Neutrophil (primary cell): ENCODE data around the gene PTPRCAP.
A peak's percentile ranks its signal among the peaks of the same experiment; 100 is the strongest.
"Not testable (repeated sequence)": the region's sequence is repeated elsewhere in the genome, so short reads cannot be mapped to it uniquely, and the experiment has no call there.

Experiments
- H3K27ac ChIP-seq: fragments of 200-600 bp; sonication (generic); 2 replicates; pipeline ENCODE4 v1.5.1; 2016; ENCODE audit warnings: mild to moderate bottlenecking, moderate library complexity
- H3K27me3 ChIP-seq: fragments of 200-600 bp; sonication (generic); 2 replicates; pipeline ENCODE4 v1.6.0; 2016; ENCODE audit warnings: mild to moderate bottlenecking
- H3K36me3 ChIP-seq: fragments of 200-600 bp; sonication (generic); 2 replicates; pipeline ENCODE4 v1.5.1; 2017
- H3K4me1 ChIP-seq, 2 experiments: fragments of 200-600 bp in 1 of 2; sonication (generic) in 1 of 2; 1 replicate in 1 of 2; 2 replicates in 1 of 2; pipeline versions ENCODE4 v1.5.1 to v1.6.1; 2013 to 2016; ENCODE audit warnings: low read depth in 1 of 2, low read length in 1 of 2, mild to moderate bottlenecking in 1 of 2, moderate library complexity in 1 of 2; ENCODE audit not compliant: control insufficient read depth in 1 of 2, insufficient read depth in 1 of 2
- H3K4me3 ChIP-seq, 2 experiments: fragments of 200-600 bp in 1 of 2; sonication (generic) in 1 of 2; 1 replicate in 1 of 2; 2 replicates in 1 of 2; pipeline ENCODE4 v1.5.1; 2013 to 2016; ENCODE audit warnings: low read depth in 1 of 2, low read length in 1 of 2, mild to moderate bottlenecking in 1 of 2, moderate library complexity in 1 of 2
- H3K9me3 ChIP-seq: fragments of 200-600 bp; sonication (generic); 2 replicates; pipeline ENCODE4 v1.5.1; 2016
- TF ChIP-seq, protein P1 (sequence below): fragments of 200-600 bp; sonication (generic); IDR thresholded peaks from 2 replicates; pipeline ENCODE4 v1.5.1; 2016; ENCODE audit warnings: antibody characterized with exemption

Gene PTPRCAP

GRCh38 chr11:67429722-67430121, 7.8 kb downstream of the PTPRCAP start:
- H3K27me3 ChIP-seq = no peaks in the 10 kb centered on the region
- peak overlapping the region; percentile 81 for H3K27ac ChIP-seq
- peak overlapping the region in 1 of 2 experiments; percentile 74 for H3K4me3 ChIP-seq

GRCh38 chr11:67429038-67429668, 8.3 kb downstream of the PTPRCAP start:
- Histone ChIP-seq H3K36me3 (peaks cover 46% of the 10 kb centered on the region), H3K4me3 (peak overlapping the region; percentile 74 to 78), H3K27ac (peak overlapping the region; percentile 81), H3K9me3 (no peaks in the 10 kb centered on the region), H3K4me1 (peaks cover 18 to 25% of the 10 kb centered on the region in 2 experiments), H3K27me3 (no peaks in the 10 kb centered on the region)
- TF ChIP-seq, protein P1, sequence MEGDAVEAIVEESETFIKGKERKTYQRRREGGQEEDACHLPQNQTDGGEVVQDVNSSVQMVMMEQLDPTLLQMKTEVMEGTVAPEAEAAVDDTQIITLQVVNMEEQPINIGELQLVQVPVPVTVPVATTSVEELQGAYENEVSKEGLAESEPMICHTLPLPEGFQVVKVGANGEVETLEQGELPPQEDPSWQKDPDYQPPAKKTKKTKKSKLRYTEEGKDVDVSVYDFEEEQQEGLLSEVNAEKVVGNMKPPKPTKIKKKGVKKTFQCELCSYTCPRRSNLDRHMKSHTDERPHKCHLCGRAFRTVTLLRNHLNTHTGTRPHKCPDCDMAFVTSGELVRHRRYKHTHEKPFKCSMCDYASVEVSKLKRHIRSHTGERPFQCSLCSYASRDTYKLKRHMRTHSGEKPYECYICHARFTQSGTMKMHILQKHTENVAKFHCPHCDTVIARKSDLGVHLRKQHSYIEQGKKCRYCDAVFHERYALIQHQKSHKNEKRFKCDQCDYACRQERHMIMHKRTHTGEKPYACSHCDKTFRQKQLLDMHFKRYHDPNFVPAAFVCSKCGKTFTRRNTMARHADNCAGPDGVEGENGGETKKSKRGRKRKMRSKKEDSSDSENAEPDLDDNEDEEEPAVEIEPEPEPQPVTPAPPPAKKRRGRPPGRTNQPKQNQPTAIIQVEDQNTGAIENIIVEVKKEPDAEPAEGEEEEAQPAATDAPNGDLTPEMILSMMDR = no peak

More at GRCh38 chr11:67429722-67430121, 7.8 kb downstream of the PTPRCAP start:
- H3K4me1 ChIP-seq = peaks cover 18 to 25% of the 10 kb centered on the region in 2 experiments
- H3K36me3 ChIP-seq = peaks cover 52% of the 10 kb centered on the region
- TF ChIP-seq, protein P1 = no peak
- H3K9me3 ChIP-seq = no peaks in the 10 kb centered on the region

DNA sequence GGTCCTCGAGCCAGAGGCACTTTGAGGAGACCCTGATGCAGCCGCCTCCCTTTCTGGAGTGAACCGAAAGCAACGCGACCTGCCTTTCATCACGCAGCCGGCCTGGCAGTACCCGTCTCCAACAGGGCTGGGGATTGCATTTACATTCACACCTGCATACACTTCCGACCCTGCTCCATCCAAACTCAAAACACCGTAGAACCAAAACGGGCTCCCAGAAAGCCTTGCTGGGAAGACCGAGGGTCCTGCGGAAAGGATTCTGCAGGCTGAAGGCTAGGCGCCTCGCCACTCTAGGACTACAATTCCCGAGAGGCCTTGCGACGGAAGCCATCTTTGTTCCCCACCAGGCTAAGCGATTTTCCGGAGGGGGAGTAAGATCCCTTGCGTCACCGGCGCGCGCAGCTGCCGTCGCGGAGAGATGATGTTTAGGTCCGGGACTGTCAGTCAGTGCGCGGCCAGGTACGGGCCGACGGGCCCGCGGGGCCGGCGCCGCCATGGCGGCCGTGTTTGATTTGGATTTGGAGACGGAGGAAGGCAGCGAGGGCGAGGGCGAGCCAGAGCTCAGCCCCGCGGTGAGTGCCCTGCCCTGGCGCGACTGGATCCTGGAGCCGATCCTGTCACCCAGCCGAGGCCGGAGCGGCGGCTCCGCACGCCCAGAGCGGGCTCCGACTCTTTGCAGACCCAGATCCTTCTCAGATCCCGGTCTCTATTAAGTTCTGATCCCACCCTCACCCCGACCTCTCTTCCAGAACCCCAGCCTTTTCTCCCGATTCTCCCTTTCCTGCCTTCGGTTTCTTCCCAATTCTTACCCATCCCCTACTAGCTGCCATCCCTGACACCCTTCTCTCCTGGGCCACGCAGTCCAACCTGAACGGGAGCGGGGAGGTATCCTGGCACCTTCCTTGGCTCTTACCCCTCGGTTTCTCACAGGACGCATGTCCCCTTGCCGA, 9.2 kb downstream of the PTPRCAP start, which contains the start of gene RPS6KB2:
RPS6KB2 (plus strand) TSS at position 443 of the 950 bp plus-strand sequence; CDS start at position 495, 52 bp downstream.
- H3K9me3 ChIP-seq = no peaks in the 10 kb centered on the region
- TF ChIP-seq, protein P1 = peak; percentile 40
- H3K36me3 ChIP-seq = peaks cover 38% of the 10 kb centered on the region
- H3K4me1 ChIP-seq = peaks cover 18 to 25% of the 10 kb centered on the region in 2 experiments
- H3K27me3 ChIP-seq = no peaks in the 10 kb centered on the region
- peak within 1 kb of the TSS; percentile 74 to 78 for H3K4me3 ChIP-seq
- peak within 1 kb of the TSS; percentile 81 for H3K27ac ChIP-seq

GRCh38 chr11:67427364-67427859, 10.1 kb downstream of the PTPRCAP start:
- H3K4me1 ChIP-seq = peaks cover 18 to 25% of the 10 kb centered on the region in 2 experiments
- not testable (repeated sequence) for H3K9me3 ChIP-seq, H3K27me3 ChIP-seq
- H3K36me3 ChIP-seq = peaks cover 29% of the 10 kb centered on the region
- H3K4me3 ChIP-seq = peak overlapping the region; percentile 74 to 78
- peak overlapping the region; percentile 81 for H3K27ac ChIP-seq

- peaks cover 12% of the 10 kb centered on the region for H3K27me3 ChIP-seq
- H3K36me3 ChIP-seq = no peaks in the 10 kb centered on the region
- TF ChIP-seq, protein P1 = no peak
- H3K4me3 ChIP-seq = no peak overlapping the region
- no peaks in the 10 kb centered on the region for H3K9me3 ChIP-seq
- H3K4me1 ChIP-seq = peaks cover 31 to 38% of the 10 kb centered on the region in 2 experiments
- H3K27ac ChIP-seq = no peak overlapping the region
Observed at GRCh38 chr11:67423891-67424613, 13.4 kb downstream of the PTPRCAP start.
